Ovary (tissue), 9 donors: ENCODE data around the gene TACR3. TPM values are rescaled to one million over a fixed set of nuclear protein-coding genes. Genes with fewer than 3 reads are reported as not detected.
"Not testable (repeated sequence)": the region's sequence is repeated elsewhere in the genome, so short reads cannot be mapped to it uniquely, and the experiment has no call there.

ENCODE experiments used
- DNase-seq, 5 donors: peaks; one replicate each; pipeline ENCODE4 v3.0.0-alpha.2; 2019 to 2020
- H3K27ac ChIP-seq, 2 donors: fragments of 200-600 bp; one replicate each; pipeline versions ENCODE4 v1.5.1 to v1.8.0; 2019 to 2022
- H3K27me3 ChIP-seq: fragments of 200-600 bp; one replicate; pipeline ENCODE4 v1.8.0; 2022
- H3K36me3 ChIP-seq: fragments of 200-600 bp; sonication (generic); one replicate; pipeline ENCODE4 v1.5.1; 2019
- H3K4me1 ChIP-seq: one replicate; pipeline ENCODE4 v1.8.1; 2013; ENCODE audit warnings: mild to moderate bottlenecking, moderate library complexity; ENCODE audit not compliant: insufficient read depth
- H3K4me3 ChIP-seq: fragments of 200-600 bp; sonication (generic); one replicate; pipeline ENCODE4 v1.5.1; 2017
- H3K9me3 ChIP-seq, 2 donors: fragments of 200-600 bp in 1 of 2; sonication (generic) in 1 of 2; one replicate each; pipeline versions ENCODE4 v1.5.1 to v1.8.1; 2013 to 2019; ENCODE audit warnings: mild to moderate bottlenecking in 1 of 2, moderate library complexity in 1 of 2
- EP300 ChIP-seq: sonication (generic); formaldehyde crosslinking; IDR thresholded peaks from one replicate; pipeline ENCODE4 v1.6.1; 2017; ENCODE audit warnings: antibody characterized with exemption
- POLR2A ChIP-seq: fragments of 450-650 bp; IDR thresholded peaks from one replicate; pipeline ENCODE4 v1.6.1; 2017; ENCODE audit warnings: antibody characterized with exemption, mild to moderate bottlenecking, moderate library complexity
- WGBS, 3 donors: extraction: QIAGEN DNeasy Blood & Tissue Kit in 1 of 3; methylation state at CpG; one replicate each; pipeline versions ENCODE4 v1.1.5 to v1.1.7; 2013 to 2017; 5-methylcytosine and 5-hydroxymethylcytosine counted together
- intact Hi-C, 4 donors: fragments of 100-400 bp; cut with DNase I; formaldehyde crosslinking; loops; one replicate each; pipeline versions ENCODE4 v1.11.0 to v1.15.1; 2022 to 2023
- polyA plus RNA-seq, 2 donors: library from polyadenylated mRNA; stranded (reverse); fragments of 200-250 nt in 1 of 2; fragments of 350-450 nt in 1 of 2; fragmentation: Illumina TruSeq in 1 of 2; extraction: RNeasy Lipid Tissue Mini Kit (QIAGEN cat#74804) in 1 of 2; gene quantifications; one replicate each; pipeline ENCODE4 v1.2.3, GENCODE V29; 2013 to 2014
- total RNA-seq, 7 donors: library from RNA; depleted of rRNA in 2 of 7; stranded (reverse); fragments of >200 nt in 2 of 7; fragmentation: NEBNext Ultra II Directional in 3 of 7; extraction: Animal tissue kit (Norgen Biotek cat#: 25700) in 3 of 7; gene quantifications; one replicate each; pipeline versions ENCODE4 v1.1.0 to v1.2.4, GENCODE V29; 2016 to 2023
- TF ChIP-seq, protein P1 (sequence below), 3 donors: fragments of 450-650 bp in 2 of 3; fragments of 200-600 bp in 1 of 3; IDR thresholded peaks; one replicate each; pipeline versions ENCODE4 v1.5.1 to v1.8.0; 2016 to 2022; ENCODE audit warnings: antibody characterized with exemption in 3 of 3, mild to moderate bottlenecking in 1 of 3
- donor health status: DM: no; HTN: no; CAD: no; lungs with moderate emphysema.
- donor health status: DM: no; HTN: no; CAD: no.
- donor health status: Bipolar disorder and iron deficiency.
- donor health status: DM: yes; HTN: yes; CAD: no.
- donor health status: DM: no; HTN: no; CAD: no.
- donor health status: DM: yes; HTN: yes; CAD: no.

The TACR3 gene
- total and polyA plus RNA-seq, 9 donors, result 0.01 TPM; not detected in 8

DNA sequence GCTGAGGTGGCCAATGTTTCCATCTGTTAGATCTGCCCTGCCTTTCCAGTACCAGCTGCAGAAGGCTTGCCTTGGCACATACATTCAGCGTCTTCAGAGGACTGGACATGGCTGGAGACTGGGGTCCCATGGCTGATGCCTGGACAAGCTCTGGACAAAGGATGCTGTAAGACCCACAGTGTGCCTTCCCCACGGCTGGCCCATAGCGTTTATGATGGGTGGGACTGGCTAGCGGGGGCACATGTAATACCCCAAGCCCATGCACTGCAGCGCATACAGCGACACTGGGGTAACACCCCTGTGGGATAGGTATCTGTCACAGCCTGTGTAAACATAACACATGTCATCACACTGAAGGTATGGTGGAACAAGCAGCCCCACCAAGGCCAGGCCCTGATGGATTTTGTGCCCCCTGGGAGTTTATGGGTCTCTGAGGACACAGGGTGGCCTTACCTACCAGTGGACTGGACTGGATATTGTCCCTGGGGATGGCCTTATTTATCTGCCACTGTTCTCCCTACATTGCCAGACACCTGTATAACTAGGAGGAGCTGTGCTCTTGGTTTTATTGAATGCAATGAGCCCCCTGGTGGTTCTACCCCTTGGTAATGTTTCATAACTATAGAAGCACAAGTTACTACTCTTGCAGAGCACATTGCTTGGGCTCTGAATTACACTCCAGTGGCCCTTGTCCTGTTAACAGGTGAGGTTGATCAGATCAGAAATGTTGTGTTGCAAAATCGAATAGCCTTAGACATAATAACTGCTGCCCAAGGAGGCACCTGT, 34.3 kb upstream of the TACR3 start:
- Histone ChIP-seq H3K4me1 (no peaks in the 10 kb centered on the region), H3K4me3 (no peak overlapping the region), H3K27me3 (no peaks in the 10 kb centered on the region), H3K27ac (no peak overlapping the region), H3K36me3 (no peaks in the 10 kb centered on the region), H3K9me3 (no peaks in the 10 kb centered on the region)
- 85 to 91% (median 89%) methylated on average over 7 of the region's 7 CpGs for WGBS, 3 donors
- DNase-seq, result peak in 1 of 5 donors; percentile 8
- TF ChIP-seq, protein P1, sequence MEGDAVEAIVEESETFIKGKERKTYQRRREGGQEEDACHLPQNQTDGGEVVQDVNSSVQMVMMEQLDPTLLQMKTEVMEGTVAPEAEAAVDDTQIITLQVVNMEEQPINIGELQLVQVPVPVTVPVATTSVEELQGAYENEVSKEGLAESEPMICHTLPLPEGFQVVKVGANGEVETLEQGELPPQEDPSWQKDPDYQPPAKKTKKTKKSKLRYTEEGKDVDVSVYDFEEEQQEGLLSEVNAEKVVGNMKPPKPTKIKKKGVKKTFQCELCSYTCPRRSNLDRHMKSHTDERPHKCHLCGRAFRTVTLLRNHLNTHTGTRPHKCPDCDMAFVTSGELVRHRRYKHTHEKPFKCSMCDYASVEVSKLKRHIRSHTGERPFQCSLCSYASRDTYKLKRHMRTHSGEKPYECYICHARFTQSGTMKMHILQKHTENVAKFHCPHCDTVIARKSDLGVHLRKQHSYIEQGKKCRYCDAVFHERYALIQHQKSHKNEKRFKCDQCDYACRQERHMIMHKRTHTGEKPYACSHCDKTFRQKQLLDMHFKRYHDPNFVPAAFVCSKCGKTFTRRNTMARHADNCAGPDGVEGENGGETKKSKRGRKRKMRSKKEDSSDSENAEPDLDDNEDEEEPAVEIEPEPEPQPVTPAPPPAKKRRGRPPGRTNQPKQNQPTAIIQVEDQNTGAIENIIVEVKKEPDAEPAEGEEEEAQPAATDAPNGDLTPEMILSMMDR (IDR thresholded peaks at IDR 0.05), result no peak
- TF ChIP-seq EP300 (no peak), POLR2A (no peak)
- intact Hi-C loops, result no loop called here

DNA sequence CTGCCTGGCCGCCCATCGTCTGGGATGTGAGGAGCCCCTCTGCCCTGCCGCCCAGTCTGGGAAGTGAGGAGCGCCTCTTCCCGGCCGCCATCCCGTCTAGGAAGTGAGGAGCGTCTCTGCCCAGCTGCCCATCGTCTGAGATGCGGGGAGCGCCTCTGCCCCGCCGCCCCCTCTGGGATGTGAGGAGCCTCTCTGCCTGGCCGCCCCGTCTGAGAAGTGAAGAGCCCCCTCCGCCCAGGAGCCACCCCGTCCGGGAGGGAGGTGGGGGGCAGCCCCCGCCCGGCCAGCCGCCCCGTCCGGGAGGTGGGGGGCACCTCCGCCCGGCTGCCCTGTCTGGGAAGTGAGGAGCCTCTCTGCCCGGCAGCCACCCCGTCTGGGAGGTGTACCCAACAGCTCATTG, 3.4 kb upstream of the TACR3 start:
- H3K4me1 ChIP-seq, H3K36me3 ChIP-seq, H3K9me3 ChIP-seq, H3K4me3 ChIP-seq, H3K27me3 ChIP-seq, DNase-seq, intact Hi-C loops, H3K27ac ChIP-seq: not testable (repeated sequence)
- 96 to 98% (median 96%) methylated on average over 11 to 27 of the region's 27 CpGs for WGBS, 3 donors

DNA sequence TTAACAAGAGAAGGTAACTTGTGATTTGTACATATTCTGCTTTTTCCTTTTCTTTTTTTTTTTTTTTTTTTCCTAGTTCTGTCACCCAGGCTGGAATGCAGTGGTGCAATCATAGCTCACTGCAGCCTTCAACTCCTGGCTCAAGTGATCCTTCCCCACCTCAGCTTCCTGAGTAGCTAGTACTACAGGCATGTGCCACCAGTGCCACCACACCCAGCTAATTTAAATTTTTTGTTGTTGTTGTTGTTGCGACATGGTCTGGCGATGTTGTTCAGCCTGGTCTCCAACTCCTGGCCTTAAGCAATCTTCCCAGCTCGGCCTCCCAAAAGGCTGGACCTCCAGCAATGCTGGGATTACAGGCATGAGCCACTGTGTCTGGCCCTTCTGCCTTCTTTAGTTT, 1.5 kb upstream of the TACR3 start:
- intact Hi-C loops, result no loop called here

DNA sequence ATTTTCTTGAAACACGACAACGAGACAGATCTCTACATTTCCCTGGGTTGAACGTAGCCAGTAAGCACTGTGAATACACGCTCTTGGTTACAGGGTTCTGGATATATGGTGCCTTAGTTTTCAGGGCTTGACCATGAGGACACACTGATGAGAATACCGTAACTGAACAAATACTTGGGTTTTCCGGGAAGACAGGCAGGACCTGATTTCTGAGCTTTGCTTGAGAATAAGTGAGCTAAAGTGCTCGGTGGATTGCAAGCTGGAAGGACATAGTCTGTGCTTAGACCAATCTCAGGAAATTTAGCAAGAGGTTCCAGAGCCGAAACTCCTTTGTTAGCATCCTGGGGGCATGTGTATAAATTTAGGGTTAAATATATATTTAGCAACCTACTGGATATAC, 876 bp upstream of the TACR3 start:
- Histone ChIP-seq H3K9me3 (no peaks in the 10 kb centered on the region), H3K4me3 (no peak overlapping the region), H3K4me1 (peaks cover 5% of the 10 kb centered on the region), H3K27me3 (no peaks in the 10 kb centered on the region), H3K36me3 (no peaks in the 10 kb centered on the region), H3K27ac (no peak overlapping the region)
- 44 to 55% (median 49%) methylated on average over 8 of the region's 8 CpGs for WGBS, 3 donors
- DNase-seq, result no peak
- intact Hi-C loops, result no loop called here
- no peak for TF ChIP-seq EP300
- TF ChIP-seq, protein P1 (IDR thresholded peaks at IDR 0.05), result no peak
- TF ChIP-seq POLR2A, result no peak

More for the DNA sequence above, 1.5 kb upstream of the TACR3 start:
- WGBS, 3 donors, result 89 to 92% (median 91%) methylated on average over 3 of the region's 3 CpGs
- Histone ChIP-seq H3K9me3 (no peaks in the 10 kb centered on the region), H3K27me3 (no peaks in the 10 kb centered on the region), H3K4me3 (no peak overlapping the region), H3K27ac (no peak overlapping the region), H3K4me1 (peaks cover 5% of the 10 kb centered on the region), H3K36me3 (no peaks in the 10 kb centered on the region)
- TF ChIP-seq POLR2A, result no peak
- TF ChIP-seq, protein P1 (IDR thresholded peaks at IDR 0.05), result no peak
- DNase-seq, result no peak

DNA sequence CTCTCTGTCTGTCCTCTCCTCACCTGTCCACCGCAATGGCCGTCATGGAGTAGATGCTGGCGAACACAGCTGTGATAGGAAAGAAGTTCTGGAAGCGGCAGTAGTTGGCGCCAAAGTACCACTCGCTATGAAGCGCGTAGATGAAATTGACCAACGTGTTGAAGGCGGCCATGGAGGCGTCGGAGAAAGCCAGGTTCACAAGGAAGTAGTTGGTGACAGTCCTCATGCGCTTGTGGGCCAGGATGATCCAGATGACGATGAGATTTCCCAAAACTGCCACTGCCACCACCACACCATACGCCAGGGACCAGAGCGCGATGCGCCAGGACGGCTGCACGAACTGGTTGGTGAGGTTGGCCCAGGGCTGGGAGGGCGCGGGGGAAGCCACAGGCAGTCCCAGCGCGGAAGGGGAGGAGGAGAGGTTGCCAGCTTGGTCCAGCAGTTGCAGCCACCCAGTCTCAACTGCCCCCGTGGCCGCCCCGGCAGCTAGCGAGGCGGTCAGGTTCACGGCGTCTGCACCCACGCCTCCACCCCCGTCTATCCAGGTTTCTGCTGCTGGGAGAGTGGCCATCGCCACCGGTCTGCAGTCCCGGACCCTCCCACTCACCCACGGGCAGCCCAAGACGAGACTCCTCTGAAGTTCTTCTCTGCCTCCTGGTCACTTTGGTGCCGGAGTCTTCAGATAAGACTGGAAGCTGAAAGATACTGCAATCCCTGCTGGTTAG, 518 bp downstream of the TACR3 start:
- Histone ChIP-seq H3K36me3 (no peaks in the 10 kb centered on the region), H3K27ac (no peak overlapping the region), H3K9me3 (no peaks in the 10 kb centered on the region), H3K4me3 (no peak overlapping the region), H3K27me3 (no peaks in the 10 kb centered on the region), H3K4me1 (peaks cover 5% of the 10 kb centered on the region)
- TF ChIP-seq POLR2A (no peak), EP300 (no peak)
- TF ChIP-seq, protein P1 (IDR thresholded peaks at IDR 0.05), result no peak
- intact Hi-C loops, result no loop called here
- 5 to 11% (median 6%) methylated on average over 39 of the region's 39 CpGs for WGBS, 3 donors
- no peak for DNase-seq
